Measurements from ENCODE around the gene PARD3B. TPM values are rescaled to one million over a fixed set of nuclear protein-coding genes. Genes with fewer than 3 reads are reported as not detected.

Gene PARD3B
- total RNA-seq, 1 experiment from 2014 or later: 2.0 TPM

DNA sequence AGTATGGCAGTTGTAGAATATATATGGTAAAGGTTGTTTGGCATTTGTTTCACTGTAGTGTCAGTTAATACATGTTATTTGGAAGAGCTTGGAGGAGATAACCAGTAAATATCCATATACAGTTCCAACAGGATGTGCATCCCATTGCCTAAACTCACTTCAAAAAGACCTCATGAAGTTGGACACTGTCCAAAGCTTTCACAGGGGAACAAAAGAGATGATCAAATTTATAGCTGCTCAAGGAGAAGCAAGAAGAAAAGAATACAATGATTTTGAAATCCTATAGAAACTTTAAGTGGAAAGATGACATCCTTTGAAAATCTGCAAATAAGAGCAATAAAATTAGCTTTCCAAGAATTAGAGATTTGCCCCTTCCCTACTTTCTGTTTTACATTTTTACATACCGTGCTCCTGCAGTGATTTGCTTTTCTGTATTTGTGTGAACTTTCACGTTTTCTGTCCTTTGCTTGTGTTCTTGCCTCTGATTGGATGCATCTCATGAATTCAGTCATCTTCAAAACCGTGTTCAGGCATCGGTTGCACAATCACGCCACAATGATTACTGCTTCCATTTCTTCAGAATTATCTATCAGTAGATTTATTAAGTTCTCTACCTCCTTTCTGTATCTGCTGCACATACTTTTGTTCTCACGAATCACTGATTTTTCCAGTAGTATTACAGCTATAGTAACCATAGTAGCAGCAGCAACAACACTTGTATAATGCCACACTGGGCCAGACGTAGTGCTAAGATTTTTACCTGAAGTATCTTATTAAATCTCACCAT lies 83.8 kb downstream of the PARD3B start:
- H4K20me1 ChIP-seq (ENCODE audit: insufficient read depth): no peaks in the 10 kb centered on the region
- no TSS peak for BruUV-seq (replicated peaks)
- H3K36me3 ChIP-seq (ENCODE audit: control insufficient read depth in 1 of 2, insufficient read depth in 2 of 2, low read length in 2 of 2): no peaks in the 10 kb centered on the region
- ATAC-seq: no peak
- no peaks in the 10 kb centered on the region for H3K79me2 ChIP-seq (ENCODE audit: insufficient read depth, low read length)
- no peaks in the 10 kb centered on the region for H3K4me1 ChIP-seq (ENCODE audit: control insufficient read depth in 1 of 2, insufficient read depth in 2 of 2, low read length in 2 of 2)
- POLR2A ChIA-PET: no interaction called here
- RAD21 ChIA-PET (ENCODE audit: low non-redundant PET in 1 of 2, low total read pairs in 2 of 2, uncharacterized antibody in 2 of 2, unreplicated experiment in 2 of 2): no interaction called here
- H2AFZ ChIP-seq (ENCODE audit: low read depth, low read length, poor library complexity, severe bottlenecking): no peak overlapping the region
- H3K4me3 ChIP-seq (replicated peaks in 1 of 2; ENCODE audit: low read depth in 1 of 2, low read length in 2 of 2): no peak overlapping the region
- DNase-seq (ENCODE audit: low read depth, low spot score): no peak
- intact Hi-C loops (cut with micrococcal nuclease): loop anchor here (10.0 kb wide), 1 partner anchor 274 kb away; no protein-coding TSS in a partner anchor
- CTCF ChIA-PET: no interaction called here
- H3K27ac ChIP-seq (ENCODE audit: low read depth, low read length): no peak overlapping the region
- H3K9ac ChIP-seq (ENCODE audit: low read length): no peak overlapping the region
- no peak for TF ChIP-seq EZH2phosphoT487 (IDR thresholded peaks at IDR 0.05; ENCODE audit: borderline replicate concordance)
- no peak for TF ChIP-seq RAD21 (IDR thresholded peaks at IDR 0.05; ENCODE audit: low read depth)
- TF ChIP-seq SP1 (IDR thresholded peaks at IDR 0.05; ENCODE audit: low read depth): no peak
- TF ChIP-seq JUND (IDR thresholded peaks at IDR 0.05): no peak
- no peak for TF ChIP-seq ZFX (IDR thresholded peaks at IDR 0.05)
- H3K4me2 ChIP-seq (ENCODE audit: low read length): no peak overlapping the region
- H3K9me2 ChIP-seq (ENCODE audit: insufficient read depth): no peaks in the 10 kb centered on the region
- no peaks in the 10 kb centered on the region for H3K9me3 ChIP-seq (ENCODE audit: control insufficient read depth in 1 of 2, insufficient read depth in 1 of 2, low read depth in 1 of 2, low read length in 2 of 2)
- no peaks in the 10 kb centered on the region for H3K27me3 ChIP-seq (ENCODE audit: insufficient read depth, low read length)

DNA sequence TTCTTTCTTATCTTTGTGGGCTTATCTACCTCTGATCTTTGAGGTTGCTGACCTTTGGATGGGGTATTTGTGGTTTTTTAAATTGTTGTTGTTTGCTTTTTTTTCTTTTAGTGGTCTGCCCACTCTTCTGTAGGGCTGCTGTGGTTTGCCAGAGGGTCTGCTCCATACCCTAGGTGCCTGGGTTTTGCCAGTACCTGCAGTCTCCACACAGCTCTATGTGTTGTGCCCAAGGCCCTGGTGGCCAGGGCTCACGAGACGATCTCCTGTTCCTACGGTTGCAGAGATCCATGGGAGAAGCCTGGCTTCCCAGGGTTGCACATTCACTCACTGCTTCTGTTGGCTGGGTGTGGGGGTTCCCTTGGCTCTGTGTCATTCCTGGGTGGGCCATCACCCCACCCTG lies 87.1 kb downstream of the PARD3B start:
- Histone ChIP-seq H3K27ac (ENCODE audit: low read depth, low read length) (no peak overlapping the region), H3K9me3 (ENCODE audit: control insufficient read depth in 1 of 2, insufficient read depth in 1 of 2, low read depth in 1 of 2, low read length in 2 of 2) (no peaks in the 10 kb centered on the region), H2AFZ (ENCODE audit: low read depth, low read length, poor library complexity, severe bottlenecking) (no peak overlapping the region), H3K27me3 (ENCODE audit: insufficient read depth, low read length) (no peaks in the 10 kb centered on the region), H4K20me1 (ENCODE audit: insufficient read depth) (no peaks in the 10 kb centered on the region), H3K36me3 (ENCODE audit: control insufficient read depth in 1 of 2, insufficient read depth in 2 of 2, low read length in 2 of 2) (no peaks in the 10 kb centered on the region), H3K4me1 (ENCODE audit: control insufficient read depth in 1 of 2, insufficient read depth in 2 of 2, low read length in 2 of 2) (no peaks in the 10 kb centered on the region), H3K9ac (ENCODE audit: low read length) (no peak overlapping the region), H3K4me2 (ENCODE audit: low read length) (no peak overlapping the region), H3K79me2 (ENCODE audit: insufficient read depth, low read length) (no peaks in the 10 kb centered on the region), H3K4me3 (replicated peaks in 1 of 2; ENCODE audit: low read depth in 1 of 2, low read length in 2 of 2) (no peak overlapping the region), H3K9me2 (ENCODE audit: insufficient read depth) (no peaks in the 10 kb centered on the region)
- intact Hi-C loops (cut with micrococcal nuclease): no loop called here
- DNase-seq (ENCODE audit: low read depth, low spot score) (no peak), ATAC-seq (no peak)
- ChIA-PET RAD21 (ENCODE audit: low non-redundant PET in 1 of 2, low total read pairs in 2 of 2, uncharacterized antibody in 2 of 2, unreplicated experiment in 2 of 2) (no interaction called here), CTCF (no interaction called here), POLR2A (no interaction called here)
- BruUV-seq (replicated peaks): no TSS peak
- TF ChIP-seq FOSL1 (IDR thresholded peaks at IDR 0.05; ENCODE audit: low read depth) (no peak), TCF7L2 (IDR thresholded peaks at IDR 0.05; ENCODE audit: borderline replicate concordance, extremely low read depth, insufficient read depth, insufficient read length) (no peak), ZNF274 (IDR thresholded peaks at IDR 0.05; ENCODE audit: low read depth, low read length) (no peak), POLR2A (IDR thresholded peaks at IDR 0.05; ENCODE audit: borderline replicate concordance, extremely low read depth, insufficient read depth, insufficient read length) (no peak), EZH2 (IDR thresholded peaks at IDR 0.05) (no peak), ELF1 (IDR thresholded peaks at IDR 0.05; ENCODE audit: borderline replicate concordance, low read depth) (no peak), JUND (IDR thresholded peaks at IDR 0.05) (no peak), CEBPB (IDR thresholded peaks at IDR 0.05; ENCODE audit: low read depth) (no peak), YY1 (IDR thresholded peaks at IDR 0.05; ENCODE audit: extremely low read depth, insufficient replicate concordance, low read depth, low read length) (no peak), ZFX (IDR thresholded peaks at IDR 0.05) (no peak)
- TF ChIP-seq, protein P1, sequence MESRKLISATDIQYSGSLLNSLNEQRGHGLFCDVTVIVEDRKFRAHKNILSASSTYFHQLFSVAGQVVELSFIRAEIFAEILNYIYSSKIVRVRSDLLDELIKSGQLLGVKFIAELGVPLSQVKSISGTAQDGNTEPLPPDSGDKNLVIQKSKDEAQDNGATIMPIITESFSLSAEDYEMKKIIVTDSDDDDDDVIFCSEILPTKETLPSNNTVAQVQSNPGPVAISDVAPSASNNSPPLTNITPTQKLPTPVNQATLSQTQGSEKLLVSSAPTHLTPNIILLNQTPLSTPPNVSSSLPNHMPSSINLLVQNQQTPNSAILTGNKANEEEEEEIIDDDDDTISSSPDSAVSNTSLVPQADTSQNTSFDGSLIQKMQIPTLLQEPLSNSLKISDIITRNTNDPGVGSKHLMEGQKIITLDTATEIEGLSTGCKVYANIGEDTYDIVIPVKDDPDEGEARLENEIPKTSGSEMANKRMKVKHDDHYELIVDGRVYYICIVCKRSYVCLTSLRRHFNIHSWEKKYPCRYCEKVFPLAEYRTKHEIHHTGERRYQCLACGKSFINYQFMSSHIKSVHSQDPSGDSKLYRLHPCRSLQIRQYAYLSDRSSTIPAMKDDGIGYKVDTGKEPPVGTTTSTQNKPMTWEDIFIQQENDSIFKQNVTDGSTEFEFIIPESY (IDR thresholded peaks at IDR 0.05; ENCODE audit: extremely low read depth, insufficient replicate concordance, low read length): no peak
- TF ChIP-seq, protein P2, sequence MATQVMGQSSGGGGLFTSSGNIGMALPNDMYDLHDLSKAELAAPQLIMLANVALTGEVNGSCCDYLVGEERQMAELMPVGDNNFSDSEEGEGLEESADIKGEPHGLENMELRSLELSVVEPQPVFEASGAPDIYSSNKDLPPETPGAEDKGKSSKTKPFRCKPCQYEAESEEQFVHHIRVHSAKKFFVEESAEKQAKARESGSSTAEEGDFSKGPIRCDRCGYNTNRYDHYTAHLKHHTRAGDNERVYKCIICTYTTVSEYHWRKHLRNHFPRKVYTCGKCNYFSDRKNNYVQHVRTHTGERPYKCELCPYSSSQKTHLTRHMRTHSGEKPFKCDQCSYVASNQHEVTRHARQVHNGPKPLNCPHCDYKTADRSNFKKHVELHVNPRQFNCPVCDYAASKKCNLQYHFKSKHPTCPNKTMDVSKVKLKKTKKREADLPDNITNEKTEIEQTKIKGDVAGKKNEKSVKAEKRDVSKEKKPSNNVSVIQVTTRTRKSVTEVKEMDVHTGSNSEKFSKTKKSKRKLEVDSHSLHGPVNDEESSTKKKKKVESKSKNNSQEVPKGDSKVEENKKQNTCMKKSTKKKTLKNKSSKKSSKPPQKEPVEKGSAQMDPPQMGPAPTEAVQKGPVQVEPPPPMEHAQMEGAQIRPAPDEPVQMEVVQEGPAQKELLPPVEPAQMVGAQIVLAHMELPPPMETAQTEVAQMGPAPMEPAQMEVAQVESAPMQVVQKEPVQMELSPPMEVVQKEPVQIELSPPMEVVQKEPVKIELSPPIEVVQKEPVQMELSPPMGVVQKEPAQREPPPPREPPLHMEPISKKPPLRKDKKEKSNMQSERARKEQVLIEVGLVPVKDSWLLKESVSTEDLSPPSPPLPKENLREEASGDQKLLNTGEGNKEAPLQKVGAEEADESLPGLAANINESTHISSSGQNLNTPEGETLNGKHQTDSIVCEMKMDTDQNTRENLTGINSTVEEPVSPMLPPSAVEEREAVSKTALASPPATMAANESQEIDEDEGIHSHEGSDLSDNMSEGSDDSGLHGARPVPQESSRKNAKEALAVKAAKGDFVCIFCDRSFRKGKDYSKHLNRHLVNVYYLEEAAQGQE (IDR thresholded peaks at IDR 0.05; ENCODE audit: low read depth): no peak
